HepG2 (cell line): ENCODE results near the gene TRAPPC3. TPM values are rescaled to one million over a fixed set of nuclear protein-coding genes. Genes with fewer than 3 reads are reported as not detected.

Experiments
- BATF2 ChIP-seq: sonication (generic); formaldehyde crosslinking; IDR thresholded peaks from 2 replicates; pipeline ENCODE4 v1.8.0; 2022; ENCODE audit warnings: mild to moderate bottlenecking, missing genetic modification reagents, moderate library complexity
- CHCHD3 ChIP-seq: sonication (generic); formaldehyde crosslinking; IDR thresholded peaks from 2 replicates; pipeline ENCODE4 v1.8.0; 2022; ENCODE audit warnings: mild to moderate bottlenecking, missing genetic modification reagents, moderate library complexity
- FIP1L1 ChIP-seq: fragments of 200-400 bp; formaldehyde crosslinking; IDR thresholded peaks from 2 replicates; pipeline ENCODE4 v1.6.1; 2018; ENCODE audit warnings: low read depth, mild to moderate bottlenecking, low read length, moderate library complexity, borderline replicate concordance; ENCODE audit not compliant: insufficient read depth
- FOXJ3 ChIP-seq: sonication (generic); formaldehyde crosslinking; IDR thresholded peaks from 2 replicates; pipeline ENCODE4 v1.4.0; 2020; ENCODE audit warnings: missing genetic modification reagents, mild to moderate bottlenecking, borderline replicate concordance
- HNRNPLL ChIP-seq: fragments of 200-400 bp; formaldehyde crosslinking; IDR thresholded peaks from 2 replicates; pipeline ENCODE4 v1.6.1; 2017; ENCODE audit warnings: mild to moderate bottlenecking, low read depth, low read length; ENCODE audit not compliant: poor library complexity, severe bottlenecking
- MTERF4 ChIP-seq: sonication (generic); formaldehyde crosslinking; IDR thresholded peaks from 2 replicates; pipeline ENCODE4 v1.8.0; 2023; ENCODE audit warnings: mild to moderate bottlenecking, missing genetic modification reagents
- NFKBIZ ChIP-seq: IDR thresholded peaks from 2 replicates; pipeline ENCODE4 v1.6.1; 2018; ENCODE audit warnings: missing genetic modification reagents, missing compliant biosample characterization
- POLR2AphosphoS5 ChIP-seq: IDR thresholded peaks from 2 replicates; pipeline ENCODE4 v1.6.1; 2012; ENCODE audit warnings: low read depth, low read length
- SMARCC2 ChIP-seq: fragments of 450-650 bp; IDR thresholded peaks from 2 replicates; pipeline ENCODE4 v1.6.1; 2017; ENCODE audit warnings: antibody characterized with exemption, mild to moderate bottlenecking
- TEAD2 ChIP-seq: sonication (generic); formaldehyde crosslinking; IDR thresholded peaks from 2 replicates; pipeline ENCODE4 v1.9.0; 2021; ENCODE audit warnings: missing genetic modification reagents
- TRIM24 ChIP-seq: sonication (generic); formaldehyde crosslinking; IDR thresholded peaks from 2 replicates; pipeline ENCODE4 v1.8.0; 2022; ENCODE audit warnings: mild to moderate bottlenecking, missing genetic modification reagents
- ZNF263 ChIP-seq: sonication (generic); formaldehyde crosslinking; IDR thresholded peaks from 2 replicates; pipeline ENCODE4 v1.4.0; 2020; ENCODE audit warnings: missing genetic modification reagents
- ZNF547 ChIP-seq: sonication (generic); formaldehyde crosslinking; IDR thresholded peaks from 2 replicates; pipeline ENCODE4 v1.5.1; 2020; ENCODE audit warnings: mild to moderate bottlenecking, missing genetic modification reagents
- ZNF83 ChIP-seq: sonication (generic); formaldehyde crosslinking; IDR thresholded peaks from 2 replicates; pipeline ENCODE4 v1.4.0; 2020; ENCODE audit warnings: missing genetic modification reagents, mild to moderate bottlenecking, borderline replicate concordance
- polyA plus RNA-seq, 8 experiments: library from polyadenylated mRNA; depleted of rRNA in 3 of 8; stranded (reverse) in 7 of 8; unstranded in 1 of 8; fragments of >200 nt; fragmentation: Illumina TruSeq in 4 of 8; extraction: Trizol in 4 of 8; gene quantifications; 2 replicates each; pipeline versions ENCODE4 v1.2.1 to v1.2.3, GENCODE V29; 2011 to 2016; ENCODE audit warnings: low read depth in 4 of 8, missing spikeins in 1 of 8, mixed read lengths in 1 of 8; ENCODE audit not compliant: insufficient read depth in 1 of 8
- total RNA-seq, 5 experiments: library from RNA; depleted of rRNA; stranded (reverse); fragments of >200 nt; fragmentation: Illumina TruSeq; extraction: Trizol; gene quantifications; 2 replicates each; pipeline ENCODE4 v1.2.3, GENCODE V29; 2016; ENCODE audit warnings: low read depth in 1 of 5
- TF ChIP-seq, protein P1 (sequence below): sonication (generic); formaldehyde crosslinking; conservative IDR thresholded peaks from 2 replicates; pipeline ENCODE4 v1.4.0; 2020; ENCODE audit warnings: mild to moderate bottlenecking, missing genetic modification reagents, moderate library complexity
- TF ChIP-seq, protein P2 (sequence below): sonication (generic); formaldehyde crosslinking; IDR thresholded peaks from 2 replicates; pipeline ENCODE4 v1.4.0; 2020; ENCODE audit warnings: missing genetic modification reagents, borderline replicate concordance
- TF ChIP-seq, protein P3 (sequence below): sonication (generic); formaldehyde crosslinking; IDR thresholded peaks from 2 replicates; pipeline ENCODE4 v1.9.0; 2021; ENCODE audit warnings: missing genetic modification reagents, borderline replicate concordance
- TF ChIP-seq, protein P4 (sequence below): IDR thresholded peaks from 2 replicates; pipeline ENCODE4 v1.6.1; 2018; ENCODE audit warnings: missing genetic modification reagents

Gene TRAPPC3
- total and polyA plus RNA-seq, 2 of the 13 experiments (the other 11 are each of a cell fraction or from before 2014, with no cell fraction given) = 53.7 to 62.4 TPM

GRCh38 chr1:36115200-36115669, 34.1 kb downstream of the TRAPPC3 start (continued):
- TF ChIP-seq, protein P1, sequence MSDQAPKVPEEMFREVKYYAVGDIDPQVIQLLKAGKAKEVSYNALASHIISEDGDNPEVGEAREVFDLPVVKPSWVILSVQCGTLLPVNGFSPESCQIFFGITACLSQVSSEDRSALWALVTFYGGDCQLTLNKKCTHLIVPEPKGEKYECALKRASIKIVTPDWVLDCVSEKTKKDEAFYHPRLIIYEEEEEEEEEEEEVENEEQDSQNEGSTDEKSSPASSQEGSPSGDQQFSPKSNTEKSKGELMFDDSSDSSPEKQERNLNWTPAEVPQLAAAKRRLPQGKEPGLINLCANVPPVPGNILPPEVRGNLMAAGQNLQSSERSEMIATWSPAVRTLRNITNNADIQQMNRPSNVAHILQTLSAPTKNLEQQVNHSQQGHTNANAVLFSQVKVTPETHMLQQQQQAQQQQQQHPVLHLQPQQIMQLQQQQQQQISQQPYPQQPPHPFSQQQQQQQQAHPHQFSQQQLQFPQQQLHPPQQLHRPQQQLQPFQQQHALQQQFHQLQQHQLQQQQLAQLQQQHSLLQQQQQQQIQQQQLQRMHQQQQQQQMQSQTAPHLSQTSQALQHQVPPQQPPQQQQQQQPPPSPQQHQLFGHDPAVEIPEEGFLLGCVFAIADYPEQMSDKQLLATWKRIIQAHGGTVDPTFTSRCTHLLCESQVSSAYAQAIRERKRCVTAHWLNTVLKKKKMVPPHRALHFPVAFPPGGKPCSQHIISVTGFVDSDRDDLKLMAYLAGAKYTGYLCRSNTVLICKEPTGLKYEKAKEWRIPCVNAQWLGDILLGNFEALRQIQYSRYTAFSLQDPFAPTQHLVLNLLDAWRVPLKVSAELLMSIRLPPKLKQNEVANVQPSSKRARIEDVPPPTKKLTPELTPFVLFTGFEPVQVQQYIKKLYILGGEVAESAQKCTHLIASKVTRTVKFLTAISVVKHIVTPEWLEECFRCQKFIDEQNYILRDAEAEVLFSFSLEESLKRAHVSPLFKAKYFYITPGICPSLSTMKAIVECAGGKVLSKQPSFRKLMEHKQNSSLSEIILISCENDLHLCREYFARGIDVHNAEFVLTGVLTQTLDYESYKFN = no peak
- TF ChIP-seq SMARCC2 (no peak), MTERF4 (CRISPR knock-in tag) (no peak), TEAD2 (CRISPR knock-in tag) (no peak), FOXJ3 (CRISPR knock-in tag) (no peak), FIP1L1 (no peak), HNRNPLL (peak; percentile 25), BATF2 (CRISPR knock-in tag) (no peak), ZNF83 (no peak), NFKBIZ (CRISPR knock-in tag) (no peak), ZNF263 (CRISPR knock-in tag) (no peak), POLR2AphosphoS5 (no peak), CHCHD3 (no peak), ZNF547 (CRISPR knock-in tag) (0 out of 2 replicates have a peak, but pooled peaks have one; percentile 41), TRIM24 (CRISPR knock-in tag) (no peak)
- TF ChIP-seq, protein P2, sequence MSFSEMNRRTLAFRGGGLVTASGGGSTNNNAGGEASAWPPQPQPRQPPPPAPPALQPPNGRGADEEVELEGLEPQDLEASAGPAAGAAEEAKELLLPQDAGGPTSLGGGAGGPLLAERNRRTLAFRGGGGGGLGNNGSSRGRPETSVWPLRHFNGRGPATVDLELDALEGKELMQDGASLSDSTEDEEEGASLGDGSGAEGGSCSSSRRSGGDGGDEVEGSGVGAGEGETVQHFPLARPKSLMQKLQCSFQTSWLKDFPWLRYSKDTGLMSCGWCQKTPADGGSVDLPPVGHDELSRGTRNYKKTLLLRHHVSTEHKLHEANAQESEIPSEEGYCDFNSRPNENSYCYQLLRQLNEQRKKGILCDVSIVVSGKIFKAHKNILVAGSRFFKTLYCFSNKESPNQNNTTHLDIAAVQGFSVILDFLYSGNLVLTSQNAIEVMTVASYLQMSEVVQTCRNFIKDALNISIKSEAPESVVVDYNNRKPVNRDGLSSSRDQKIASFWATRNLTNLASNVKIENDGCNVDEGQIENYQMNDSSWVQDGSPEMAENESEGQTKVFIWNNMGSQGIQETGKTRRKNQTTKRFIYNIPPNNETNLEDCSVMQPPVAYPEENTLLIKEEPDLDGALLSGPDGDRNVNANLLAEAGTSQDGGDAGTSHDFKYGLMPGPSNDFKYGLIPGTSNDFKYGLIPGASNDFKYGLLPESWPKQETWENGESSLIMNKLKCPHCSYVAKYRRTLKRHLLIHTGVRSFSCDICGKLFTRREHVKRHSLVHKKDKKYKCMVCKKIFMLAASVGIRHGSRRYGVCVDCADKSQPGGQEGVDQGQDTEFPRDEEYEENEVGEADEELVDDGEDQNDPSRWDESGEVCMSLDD (CRISPR knock-in tag) = no peak
- TF ChIP-seq, protein P3, sequence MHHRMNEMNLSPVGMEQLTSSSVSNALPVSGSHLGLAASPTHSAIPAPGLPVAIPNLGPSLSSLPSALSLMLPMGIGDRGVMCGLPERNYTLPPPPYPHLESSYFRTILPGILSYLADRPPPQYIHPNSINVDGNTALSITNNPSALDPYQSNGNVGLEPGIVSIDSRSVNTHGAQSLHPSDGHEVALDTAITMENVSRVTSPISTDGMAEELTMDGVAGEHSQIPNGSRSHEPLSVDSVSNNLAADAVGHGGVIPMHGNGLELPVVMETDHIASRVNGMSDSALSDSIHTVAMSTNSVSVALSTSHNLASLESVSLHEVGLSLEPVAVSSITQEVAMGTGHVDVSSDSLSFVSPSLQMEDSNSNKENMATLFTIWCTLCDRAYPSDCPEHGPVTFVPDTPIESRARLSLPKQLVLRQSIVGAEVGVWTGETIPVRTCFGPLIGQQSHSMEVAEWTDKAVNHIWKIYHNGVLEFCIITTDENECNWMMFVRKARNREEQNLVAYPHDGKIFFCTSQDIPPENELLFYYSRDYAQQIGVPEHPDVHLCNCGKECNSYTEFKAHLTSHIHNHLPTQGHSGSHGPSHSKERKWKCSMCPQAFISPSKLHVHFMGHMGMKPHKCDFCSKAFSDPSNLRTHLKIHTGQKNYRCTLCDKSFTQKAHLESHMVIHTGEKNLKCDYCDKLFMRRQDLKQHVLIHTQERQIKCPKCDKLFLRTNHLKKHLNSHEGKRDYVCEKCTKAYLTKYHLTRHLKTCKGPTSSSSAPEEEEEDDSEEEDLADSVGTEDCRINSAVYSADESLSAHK (CRISPR knock-in tag) = no peak
- TF ChIP-seq, protein P4, sequence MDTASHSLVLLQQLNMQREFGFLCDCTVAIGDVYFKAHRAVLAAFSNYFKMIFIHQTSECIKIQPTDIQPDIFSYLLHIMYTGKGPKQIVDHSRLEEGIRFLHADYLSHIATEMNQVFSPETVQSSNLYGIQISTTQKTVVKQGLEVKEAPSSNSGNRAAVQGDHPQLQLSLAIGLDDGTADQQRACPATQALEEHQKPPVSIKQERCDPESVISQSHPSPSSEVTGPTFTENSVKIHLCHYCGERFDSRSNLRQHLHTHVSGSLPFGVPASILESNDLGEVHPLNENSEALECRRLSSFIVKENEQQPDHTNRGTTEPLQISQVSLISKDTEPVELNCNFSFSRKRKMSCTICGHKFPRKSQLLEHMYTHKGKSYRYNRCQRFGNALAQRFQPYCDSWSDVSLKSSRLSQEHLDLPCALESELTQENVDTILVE (CRISPR knock-in tag) = no peak
